M059J (cell line): Measurements from ENCODE around the gene LRTM2. TPM values are rescaled to one million over a fixed set of nuclear protein-coding genes. Genes with fewer than 3 reads are reported as not detected.

Source experiments
- DNase-seq: peaks from one replicate; pipeline ENCODE4 v3.0.0-alpha.2; 2012; ENCODE audit warnings: low read depth
- total RNA-seq: library from RNA; depleted of rRNA; stranded (reverse); fragments of >200 nt; shearing (Covaris generic); gene quantifications from 2 replicates; pipeline ENCODE4 v1.2.3, GENCODE V29; 2014

LRTM2 gene
- total RNA-seq, 1 experiment from 2014 or later: not detected

DNA sequence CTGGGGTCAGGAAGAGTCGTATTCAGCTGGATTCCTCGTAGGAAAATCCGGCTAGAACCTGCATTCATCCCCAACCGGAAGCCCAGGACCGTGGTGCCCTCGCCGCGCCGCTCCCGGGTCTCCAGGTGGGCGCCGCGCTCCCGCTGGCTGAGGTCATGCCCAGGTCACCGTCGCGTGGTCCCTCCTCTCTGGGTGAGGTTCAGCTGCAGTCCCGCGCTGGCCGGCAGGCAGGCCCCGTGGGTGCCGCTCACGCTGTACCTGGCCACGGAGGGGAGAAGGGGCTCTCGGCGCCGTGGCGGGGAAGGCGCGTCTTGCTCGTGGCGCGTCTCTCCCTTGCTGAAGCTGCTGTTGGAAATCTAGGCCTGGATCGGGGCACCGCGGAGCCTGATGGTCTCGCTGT is 44.5 kb downstream of the LRTM2 start:
- no peak for DNase-seq

DNA sequence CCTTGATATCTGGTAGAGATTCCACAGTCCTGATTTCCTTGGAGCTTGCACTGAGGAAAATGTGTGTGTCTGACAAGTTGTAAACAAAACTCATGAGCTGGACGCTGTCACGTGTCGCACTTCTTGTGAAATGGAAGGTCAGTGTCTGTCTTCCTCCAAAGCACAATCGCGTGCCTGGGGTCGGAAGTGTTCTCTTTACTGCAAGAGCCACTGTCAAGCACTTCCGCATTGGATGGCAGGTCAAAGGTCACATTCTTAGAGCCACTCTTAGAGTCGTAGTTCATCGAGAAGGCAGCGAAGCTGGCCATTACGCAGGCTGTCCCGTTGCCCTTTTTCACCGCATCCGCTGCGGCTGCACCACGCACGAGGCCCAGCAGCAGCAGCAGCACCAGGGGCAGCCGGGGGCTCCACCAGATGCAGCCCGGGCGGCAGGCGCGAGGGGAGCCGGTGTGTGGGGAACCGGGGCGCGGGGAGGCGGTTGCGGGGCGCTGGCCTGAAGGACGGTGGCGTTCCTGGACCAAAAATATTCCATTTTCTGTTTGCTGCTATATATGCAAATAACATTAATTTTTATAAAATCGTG is 45.0 kb downstream of the LRTM2 start:
- no peak for DNase-seq

DNA sequence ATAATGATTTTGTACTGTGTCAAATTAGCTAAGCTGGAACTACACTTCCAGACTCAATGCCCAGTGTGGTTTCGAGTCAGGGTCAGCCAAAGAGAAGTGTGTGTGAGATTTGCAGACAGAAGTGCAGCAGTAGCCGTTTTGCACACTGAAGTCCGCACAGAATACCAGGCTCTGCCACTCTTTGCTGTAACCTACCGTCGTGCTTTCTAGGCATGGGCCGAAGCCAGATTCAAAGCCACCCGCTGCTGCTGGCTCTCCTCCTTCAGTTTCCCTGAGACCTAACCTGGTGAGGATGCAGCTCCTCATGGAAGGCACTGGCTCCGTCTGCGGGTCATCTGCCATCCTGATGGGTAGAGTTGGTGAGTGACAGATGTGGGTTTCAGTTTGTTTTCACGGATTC is 48.8 kb downstream of the LRTM2 start:
- no peak for DNase-seq

DNA sequence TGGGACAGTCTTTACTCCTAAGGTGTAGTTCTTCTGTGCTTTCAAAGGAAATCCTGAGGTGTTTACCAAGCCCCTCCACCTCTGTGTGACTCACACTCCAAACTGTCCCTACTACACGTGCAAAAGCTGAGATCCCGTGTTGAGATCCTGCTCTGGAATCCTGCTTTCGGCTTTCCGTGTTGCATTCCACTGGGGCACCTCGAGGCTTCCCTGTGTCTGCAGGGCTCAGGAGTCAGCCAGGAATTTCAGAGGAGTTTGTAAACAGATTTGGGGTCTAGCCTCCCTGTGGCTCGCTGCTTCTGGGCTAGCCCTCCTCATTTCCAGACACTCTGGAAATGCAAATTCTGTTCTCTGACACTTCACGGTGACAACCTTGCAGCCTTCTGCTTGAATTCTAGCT is 49.7 kb downstream of the LRTM2 start:
- no peak for DNase-seq

DNA sequence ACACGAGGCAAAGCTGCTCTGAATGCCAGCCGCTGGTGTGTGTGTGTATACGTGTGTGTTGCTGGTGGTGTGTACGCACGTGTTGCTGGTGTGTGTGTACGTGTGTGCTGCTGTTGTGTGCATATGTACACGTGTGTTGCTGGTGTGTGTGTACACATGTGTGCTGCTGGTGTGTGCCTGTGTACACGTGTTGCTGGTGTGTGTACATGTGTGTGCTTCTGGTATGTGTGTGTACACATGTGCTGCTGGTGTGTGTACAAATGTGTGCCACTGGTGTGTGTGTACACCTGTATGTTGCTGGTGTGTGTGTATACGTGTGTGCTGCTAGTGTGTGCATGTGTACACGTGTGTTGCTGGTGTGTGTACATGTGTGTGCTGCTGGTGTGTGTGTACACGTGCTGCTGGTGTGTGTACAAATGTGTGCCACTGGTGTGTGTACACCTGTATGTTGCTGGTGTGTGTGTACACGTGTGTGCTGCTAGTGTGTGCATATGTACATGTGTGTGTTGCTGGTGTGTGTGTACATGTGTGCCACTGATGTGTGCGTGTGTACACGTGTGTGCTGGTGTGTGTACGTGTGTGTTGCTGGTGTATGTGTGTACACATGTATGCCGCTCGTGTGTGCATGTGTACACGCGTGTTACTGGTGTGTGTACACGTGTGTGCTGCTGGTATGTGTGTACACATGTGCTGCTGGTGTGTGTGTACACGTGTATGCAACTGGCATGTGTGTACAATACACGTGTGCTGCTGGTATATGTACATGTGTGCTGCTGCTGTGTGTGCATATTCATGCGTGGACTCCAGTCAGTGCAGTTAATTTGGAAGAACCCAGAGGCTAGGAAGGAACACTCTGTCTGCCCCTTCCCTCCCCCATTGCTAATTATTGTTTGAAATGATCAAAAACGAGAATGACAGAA is 50.9 kb downstream of the LRTM2 start:
- DNase-seq: no peak

DNA sequence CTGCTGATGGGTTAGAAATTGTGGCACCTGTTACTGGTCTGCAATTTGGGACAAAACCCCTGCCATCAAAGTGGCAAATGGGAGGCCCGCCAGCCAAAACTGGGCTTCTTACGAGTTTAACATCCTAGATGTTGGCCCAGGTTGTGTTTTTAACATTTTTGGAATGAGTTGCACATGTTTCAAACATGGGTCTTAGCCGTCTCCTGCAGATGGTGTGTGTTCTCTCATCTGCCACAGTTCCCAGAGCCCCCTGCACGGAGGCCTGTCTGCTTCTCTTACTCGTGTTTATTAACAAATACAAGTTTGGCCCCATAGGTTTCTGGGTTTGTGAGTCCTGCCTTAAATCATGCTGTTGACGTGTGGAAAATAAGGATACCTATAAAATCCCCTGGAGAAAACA is 51.6 kb downstream of the LRTM2 start:
- no peak for DNase-seq

DNA sequence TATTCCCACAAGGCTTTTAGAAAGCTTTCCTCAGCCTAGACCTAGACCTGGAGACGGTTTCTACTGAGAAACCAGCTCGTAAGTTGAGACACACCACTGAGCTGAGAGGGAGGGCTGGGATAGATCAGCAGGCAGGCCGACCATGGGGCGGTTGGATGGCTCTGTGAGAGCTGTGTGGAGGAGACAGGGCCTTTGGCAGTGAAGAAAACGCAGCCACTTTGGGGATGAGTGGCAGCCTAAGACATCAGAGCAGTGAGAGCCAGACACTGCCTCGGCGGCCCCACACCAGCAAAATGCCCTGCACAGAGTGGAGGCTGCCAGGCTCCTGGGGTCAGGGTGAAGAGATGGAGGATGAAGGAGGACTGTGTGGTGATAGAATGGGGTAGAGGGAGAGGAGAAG is 52.1 kb downstream of the LRTM2 start:
- no peak for DNase-seq

DNA sequence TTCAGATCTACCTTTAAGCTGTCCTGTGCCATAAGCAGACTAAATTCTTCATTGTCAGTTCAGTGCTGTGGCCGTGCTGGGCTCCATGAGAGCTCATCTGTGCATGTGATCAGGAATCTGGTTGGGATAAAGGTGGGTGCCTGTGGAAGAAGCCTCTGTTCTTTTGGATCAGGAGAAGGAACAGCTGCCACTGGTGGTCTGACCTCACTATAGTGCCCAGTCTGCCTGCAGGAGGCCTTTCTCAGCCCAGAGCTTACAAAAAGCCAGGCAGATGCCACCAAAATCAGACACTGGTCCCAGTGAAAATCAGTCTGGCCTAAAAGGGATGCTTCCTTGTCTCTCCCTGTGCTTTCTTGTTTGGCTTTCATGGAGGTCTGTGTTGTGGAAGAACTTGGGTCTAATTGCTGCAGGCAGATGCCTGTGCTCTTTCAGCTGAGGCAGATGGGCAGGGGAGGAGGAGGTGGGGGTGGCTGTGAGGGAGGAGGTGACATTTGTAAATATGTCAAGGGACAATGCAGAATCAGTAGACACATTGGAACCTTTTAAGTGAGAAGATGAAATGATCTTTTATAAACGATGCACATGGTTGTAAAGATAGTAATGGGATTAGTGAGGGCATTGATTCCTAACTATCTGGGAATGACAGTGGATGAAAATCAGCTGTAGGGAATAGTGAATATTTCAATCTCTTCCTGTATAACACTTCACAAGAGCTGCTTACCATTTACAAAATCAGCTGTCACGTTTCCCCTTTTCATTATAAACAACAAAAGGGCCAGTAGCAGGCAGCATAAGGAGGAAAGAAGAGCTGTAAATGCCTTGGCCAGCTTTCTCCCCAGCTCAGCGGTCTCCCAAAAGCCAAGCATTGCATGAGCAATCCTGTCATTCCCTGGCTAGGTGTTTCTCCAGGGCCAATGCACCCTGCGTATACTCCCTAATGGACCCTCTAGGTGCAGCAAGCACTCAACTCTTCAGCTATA is 53.5 kb downstream of the LRTM2 start:
- DNase-seq: no peak

DNA sequence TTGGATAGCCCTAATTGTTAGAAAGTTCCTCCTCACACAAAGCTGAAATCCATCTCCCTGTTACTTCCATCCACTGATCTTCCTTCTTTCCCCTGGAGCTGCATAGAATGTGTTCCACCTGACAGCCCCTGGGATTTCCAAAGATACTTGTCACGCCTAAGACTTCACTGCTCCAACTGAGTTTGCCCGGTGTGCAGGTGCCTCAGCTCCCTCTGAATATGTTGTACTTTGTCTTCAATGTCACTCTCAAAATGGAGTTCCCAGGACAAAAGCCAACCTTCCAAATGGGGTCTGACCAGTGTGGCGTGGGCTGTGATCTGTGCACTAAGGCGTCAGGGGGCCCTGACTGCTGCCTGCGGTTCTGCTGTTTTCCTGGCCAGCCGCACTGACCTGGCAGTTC is 55.2 kb downstream of the LRTM2 start:
- DNase-seq: no peak

DNA sequence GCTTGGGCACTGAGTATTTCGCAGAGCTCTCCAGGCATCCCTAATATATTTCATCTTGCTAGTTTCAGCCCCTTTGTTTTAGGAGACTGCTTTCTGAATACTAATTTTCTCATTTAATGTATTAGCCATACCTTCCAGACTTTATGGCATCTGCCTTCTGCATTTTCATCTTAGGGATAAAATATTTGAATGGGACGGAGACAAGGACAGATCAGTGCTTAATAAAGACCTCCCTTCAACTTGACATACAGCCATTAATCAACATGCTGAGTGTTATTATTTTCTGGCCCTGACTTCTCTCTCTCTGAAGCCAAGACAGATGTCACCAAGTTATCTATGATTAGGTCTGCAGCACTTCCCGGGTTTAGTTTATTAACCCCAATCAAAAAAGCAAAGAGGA is 55.7 kb downstream of the LRTM2 start:
- no peak for DNase-seq

DNA sequence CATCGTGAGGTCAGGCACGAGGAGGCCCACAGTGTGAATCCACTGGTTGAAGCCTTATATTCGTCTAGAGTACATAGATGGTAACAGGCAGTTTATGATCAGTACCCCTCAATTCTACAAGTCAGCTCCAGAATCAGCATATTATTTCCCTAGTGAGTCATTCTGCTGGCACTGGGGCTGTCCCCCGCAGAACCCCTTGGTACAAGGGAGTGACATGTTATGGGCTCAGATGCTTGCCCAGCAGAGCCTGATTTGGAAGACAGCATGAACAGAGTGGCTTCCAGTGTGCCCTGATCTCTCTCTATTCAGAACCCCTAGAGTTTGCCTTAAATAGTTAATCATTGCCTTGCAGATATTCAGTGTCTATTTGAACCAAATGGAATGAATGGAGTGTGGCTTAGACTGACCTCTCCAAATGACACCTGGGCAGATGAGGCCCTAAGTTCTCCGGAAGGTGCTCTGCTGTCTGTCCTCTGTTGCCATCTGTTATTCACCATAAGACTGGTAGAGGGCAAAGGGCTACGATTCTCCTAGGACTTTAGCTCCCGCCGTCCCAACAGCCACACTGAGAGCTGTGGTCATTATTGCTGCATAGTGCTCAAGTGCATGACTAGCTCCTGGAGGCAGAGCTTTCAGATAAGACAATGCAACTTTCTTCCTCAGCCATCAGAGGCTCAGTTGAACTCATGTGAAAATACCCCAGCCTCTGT is 57.0 kb downstream of the LRTM2 start:
- no peak for DNase-seq

DNA sequence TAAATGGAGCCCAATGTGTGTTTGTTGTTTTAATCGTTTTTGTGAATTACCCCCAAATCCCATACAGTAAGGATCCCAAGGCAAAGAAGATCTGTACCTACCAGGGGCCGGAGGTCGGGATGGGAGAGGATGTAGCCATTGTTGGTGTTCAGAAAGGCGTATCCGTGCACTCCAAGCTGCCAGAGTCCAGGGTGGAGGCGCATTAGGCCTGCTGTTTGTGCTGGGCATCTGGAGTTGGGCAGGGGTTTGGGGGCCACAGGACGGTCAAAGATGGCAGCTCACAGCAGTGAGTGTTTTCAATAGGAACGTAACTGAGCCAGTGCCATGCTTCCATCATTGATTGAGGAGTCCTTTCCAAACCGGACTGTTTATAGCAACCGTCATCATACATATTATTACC is 57.8 kb downstream of the LRTM2 start:
- no peak for DNase-seq

DNA sequence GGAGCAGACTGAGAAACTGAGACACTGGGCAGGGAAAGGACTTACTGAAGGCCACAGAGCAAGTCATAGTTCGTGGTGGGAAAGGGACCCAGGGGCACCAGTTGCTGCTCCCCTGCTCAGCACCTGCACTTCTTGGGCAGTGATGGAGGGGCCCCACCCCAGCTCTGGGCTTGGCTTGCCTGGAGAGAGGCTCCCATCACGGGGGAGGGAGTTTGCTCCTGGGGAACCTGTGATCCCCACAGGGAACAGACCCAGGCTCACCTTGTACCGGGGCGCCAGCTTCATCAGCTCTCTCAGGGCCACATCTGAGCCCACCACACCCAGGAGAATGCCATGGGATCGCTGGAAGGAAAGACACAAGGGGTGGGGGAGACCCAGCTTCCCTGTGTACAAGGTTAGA is 58.3 kb downstream of the LRTM2 start:
- DNase-seq: no peak

DNA sequence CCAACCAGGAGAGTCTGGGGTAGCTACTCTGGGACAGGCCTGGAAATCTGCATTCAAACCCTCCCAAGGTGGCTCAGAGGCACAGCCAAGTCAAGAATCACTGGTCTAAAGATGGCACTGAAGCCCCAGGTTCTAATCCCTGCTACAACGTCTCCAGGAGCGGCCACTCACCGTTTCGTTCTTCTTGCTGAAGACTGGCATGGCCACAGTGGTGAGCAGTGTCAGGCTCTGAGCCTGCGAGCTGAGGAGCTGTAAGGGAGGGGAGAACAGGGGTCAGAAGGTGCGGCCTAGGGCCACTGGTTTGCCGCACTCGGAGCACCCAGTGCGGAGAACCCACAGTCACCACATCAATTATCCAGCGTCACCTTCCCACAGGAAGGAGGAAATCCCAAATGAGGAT is 59.3 kb downstream of the LRTM2 start:
- DNase-seq: no peak

DNA sequence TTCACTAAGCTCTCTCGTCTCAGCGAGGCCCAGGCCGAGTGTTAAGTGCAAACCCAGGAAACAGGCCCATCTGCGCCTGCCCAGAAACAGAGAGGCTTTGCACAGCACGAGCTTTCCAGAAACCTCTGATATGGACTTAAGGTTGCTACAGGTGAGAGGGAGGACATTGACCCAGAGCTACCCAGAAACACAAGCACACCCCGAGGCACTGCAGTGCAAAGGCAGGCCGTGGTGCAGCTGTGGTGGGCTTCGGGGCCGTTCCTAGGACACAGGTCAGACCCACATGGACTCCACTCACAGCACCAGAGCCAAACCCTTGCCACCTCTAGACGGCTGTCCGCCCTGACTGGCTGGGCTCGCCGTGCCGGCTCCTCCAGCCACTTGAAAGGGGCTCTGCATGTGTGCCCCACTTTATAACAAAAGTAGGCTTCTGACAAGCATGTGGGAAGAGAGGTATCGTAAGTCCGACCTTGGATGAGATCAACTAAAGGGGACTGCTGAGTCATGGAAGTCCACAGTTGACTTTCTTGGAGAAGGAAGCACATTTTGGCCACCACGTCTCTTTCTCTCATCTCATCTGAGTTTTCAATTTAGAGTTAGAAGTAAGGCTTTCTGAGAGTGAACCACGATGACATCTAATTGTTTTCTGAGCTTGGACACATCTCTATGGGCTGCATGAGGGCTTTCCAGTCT is 59.9 kb downstream of the LRTM2 start:
- no peak for DNase-seq

DNA sequence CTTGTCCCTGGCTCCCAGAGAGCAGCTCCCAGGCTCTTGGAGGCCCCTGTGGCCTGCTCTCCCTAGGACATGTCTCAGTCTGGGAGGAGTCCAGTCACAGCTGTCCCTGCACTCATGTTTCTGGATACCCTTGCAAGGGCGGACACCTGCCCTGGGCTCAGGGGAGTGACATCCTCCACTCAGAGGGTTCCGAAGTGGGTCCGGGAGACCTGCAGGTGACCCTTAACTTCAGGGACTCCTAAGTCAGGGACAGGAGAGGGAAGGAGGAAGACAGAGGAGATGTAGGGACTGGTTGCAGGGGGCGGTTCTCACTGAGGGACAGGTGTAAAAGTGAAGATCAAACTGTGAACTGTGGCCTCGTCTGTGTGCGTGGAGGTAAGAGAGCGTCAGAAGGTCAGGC is 60.5 kb downstream of the LRTM2 start:
- no peak for DNase-seq

DNA sequence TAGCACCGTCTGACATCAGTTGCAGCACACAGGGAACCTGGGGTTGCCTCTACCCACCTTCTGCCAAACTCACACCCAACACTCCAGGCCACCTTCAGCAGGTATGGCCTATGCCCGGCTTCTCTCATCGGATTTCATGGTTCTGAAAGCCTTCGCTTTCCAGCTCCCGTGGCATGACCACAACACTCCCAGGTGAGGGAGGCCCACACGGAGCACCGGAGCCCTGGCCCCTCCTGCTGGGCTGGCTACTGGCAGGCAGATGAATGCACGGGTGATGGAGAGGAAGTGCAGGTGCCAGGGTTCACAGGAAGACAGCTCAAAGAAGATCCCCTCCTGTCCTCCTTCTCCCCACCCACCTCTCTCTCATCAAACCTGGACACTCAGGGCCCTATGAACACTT is 60.9 kb downstream of the LRTM2 start:
- no peak for DNase-seq

DNA sequence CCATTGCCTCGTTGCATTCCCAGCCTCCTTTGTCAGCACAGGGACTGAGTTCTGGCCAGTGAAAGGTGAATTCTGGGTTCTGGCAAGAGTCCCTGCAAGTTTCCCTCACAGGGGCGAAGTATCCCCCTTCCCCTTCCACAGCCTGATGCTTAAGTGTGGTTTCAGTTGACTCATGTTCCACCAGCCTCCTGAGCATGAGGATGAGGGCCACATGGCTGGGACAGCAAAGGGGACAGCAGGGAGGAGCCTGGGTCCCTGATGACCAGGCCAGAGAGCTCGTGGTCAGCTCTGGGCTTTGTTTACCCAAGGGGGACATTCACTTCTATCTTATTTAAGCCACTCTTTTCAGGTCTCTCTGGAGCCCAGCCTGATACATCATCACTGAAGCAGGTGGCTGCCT is 61.6 kb downstream of the LRTM2 start:
- no peak for DNase-seq

DNA sequence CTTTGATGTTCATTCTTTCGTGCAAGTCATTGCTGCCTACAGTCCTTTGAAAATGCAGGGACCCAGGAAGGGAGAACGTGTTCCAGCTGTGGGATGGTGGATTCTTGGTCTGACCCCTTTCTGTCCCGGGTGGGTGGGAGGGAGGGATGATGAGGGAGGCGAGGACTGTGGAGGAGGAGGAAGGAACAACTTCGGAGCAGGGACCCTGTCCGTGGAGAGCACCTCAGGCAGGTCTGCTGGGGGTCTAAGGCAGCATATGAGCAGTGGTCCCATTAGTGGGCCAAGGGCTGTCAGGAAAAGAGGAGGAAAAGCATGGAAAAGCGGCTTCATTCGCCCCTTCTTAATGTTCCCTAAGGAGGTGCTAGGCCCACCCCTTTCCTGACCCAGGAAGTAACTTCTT is 62.0 kb downstream of the LRTM2 start:
- no peak for DNase-seq

DNA sequence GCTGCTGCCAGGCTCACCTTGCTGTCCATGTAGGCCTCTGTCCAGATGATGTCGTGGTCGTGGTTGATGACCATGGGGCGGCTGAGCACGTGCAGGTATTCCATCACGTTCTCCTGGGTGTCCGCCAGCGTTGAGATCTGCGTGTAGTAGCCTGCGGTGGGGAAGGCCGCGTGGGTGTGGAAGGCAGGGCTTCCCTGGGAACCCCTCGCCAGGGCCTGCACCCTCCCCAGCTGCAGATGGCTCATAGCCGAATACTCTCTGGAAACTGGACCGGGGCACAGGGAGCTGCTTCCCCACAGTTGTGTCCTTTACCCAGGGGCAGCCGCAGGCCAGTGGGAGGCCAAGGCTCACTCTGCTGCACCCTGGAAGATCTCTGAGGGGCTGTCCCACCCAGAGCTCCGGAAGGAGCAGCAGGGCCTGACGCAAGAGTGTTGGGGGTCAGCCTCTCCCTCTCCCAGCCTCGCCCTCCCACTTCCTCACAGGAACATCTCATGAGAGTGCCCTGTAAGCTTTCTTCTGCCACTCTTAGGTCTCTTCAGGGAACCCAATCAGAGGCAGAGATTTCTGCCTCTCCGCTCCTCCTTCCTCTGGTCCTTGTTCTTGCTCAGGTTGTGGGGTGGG is 62.6 kb downstream of the LRTM2 start:
- no peak for DNase-seq

DNA sequence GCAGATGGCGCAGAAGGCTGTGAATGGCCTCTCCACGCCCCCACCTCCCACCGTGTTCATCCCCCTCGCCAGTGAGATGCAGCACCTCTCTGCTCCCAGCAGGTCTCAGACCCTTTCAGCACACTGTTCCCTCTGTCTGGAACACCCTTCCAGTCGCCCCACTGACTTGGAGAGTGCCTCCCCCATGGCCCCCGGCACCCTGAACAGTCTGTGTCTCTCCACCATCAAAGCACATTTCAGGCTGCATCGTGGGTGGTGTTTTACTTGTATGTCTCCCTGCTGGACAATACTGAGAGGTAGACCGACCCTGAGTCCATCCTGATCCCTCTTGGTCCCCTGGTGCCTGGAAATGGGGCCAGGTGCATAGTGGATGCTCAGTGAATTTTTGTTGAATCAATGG is 63.1 kb downstream of the LRTM2 start:
- no peak for DNase-seq
